ENCODE data around the gene SPOCK1.

SPOCK1 gene

GRCh38 chr5:136927571-136927970 lies 571.6 kb downstream of the SPOCK1 start:
- Histone ChIP-seq H3K27me3 (no peaks in the 10 kb centered on the region), H3K36me3 (no peaks in the 10 kb centered on the region), H3K9me3 (no peaks in the 10 kb centered on the region), H3K4me1 (no peaks in the 10 kb centered on the region), H3K4me3 (ENCODE audit: low read depth, low read length) (no peak overlapping the region)
- TF ChIP-seq CTCF (IDR thresholded peaks at IDR 0.05; ENCODE audit: low read depth, low read length), result no peak
- DNase-seq, result no peak

- DNase-seq, result no peak
- TF ChIP-seq CTCF (IDR thresholded peaks at IDR 0.05; ENCODE audit: low read depth, low read length), result no peak
- Histone ChIP-seq H3K4me3 (ENCODE audit: low read depth, low read length) (no peak overlapping the region), H3K27me3 (no peaks in the 10 kb centered on the region), H3K9me3 (no peaks in the 10 kb centered on the region), H3K4me1 (no peaks in the 10 kb centered on the region), H3K36me3 (no peaks in the 10 kb centered on the region)
These were observed 573.1 kb downstream of the SPOCK1 start for GRCh38 chr5:136926073-136926472.

All from BE2C (cell line).